ENCODE measurements around the gene YY1. TPM values are rescaled to one million over a fixed set of nuclear protein-coding genes. Genes with fewer than 3 reads are reported as not detected.

The YY1 gene
- total and polyA plus RNA-seq, 2 of the 8 experiments (the other 6 are each of a cell fraction or from before 2014, with no cell fraction given), result 26.4 to 106 TPM

GRCh38 chr14:100304825-100305323 lies 65.9 kb downstream of the YY1 start:
- Histone ChIP-seq H2BK120ac (replicated peaks; ENCODE audit: low read depth, low read length) (no peak overlapping the region), H3K56ac (replicated peaks; ENCODE audit: insufficient read length, low read depth, low read length) (no peak overlapping the region), H3K18ac (ENCODE audit: extremely low read depth, low read length) (peak overlapping the region; percentile 48), H2BK15ac (ENCODE audit: low read length) (no peak overlapping the region), H4K20me1 (replicated peaks in 1 of 2; ENCODE audit: control insufficient read depth in 1 of 2, insufficient read depth in 2 of 2, low read length in 2 of 2) (peaks cover 15 to 16% of the 10 kb centered on the region in 2 experiments), H3K27me3 (replicated peaks in 1 of 4; ENCODE audit: control insufficient read depth in 3 of 4, extremely low read depth in 1 of 4, insufficient read depth in 3 of 4, low read length in 3 of 4) (no peaks in the 10 kb centered on the region; a peak in 1 of 7 replicates), H4K5ac (ENCODE audit: insufficient read length, low read depth, low read length) (peak overlapping the region; percentile 23), H4K8ac (ENCODE audit: extremely low read depth, insufficient read depth, low read length) (no peak overlapping the region; the same call in 1 of the 2 replicates), H4K91ac (replicated peaks; ENCODE audit: insufficient read length, low read length) (no peak overlapping the region), H3K36me3 (ENCODE audit: control insufficient read depth in 2 of 4, insufficient read depth in 4 of 4, low read length in 3 of 4) (no peaks in the 10 kb centered on the region), H3K4me2 (ENCODE audit: insufficient read depth in 1 of 2, low read depth in 2 of 2, low read length in 2 of 2) (peak overlapping the region; percentile 81 to 90), H3K4me1 (replicated peaks in 1 of 4; ENCODE audit: control insufficient read depth in 3 of 4, insufficient read depth in 4 of 4, low read length in 3 of 4) (peaks cover 10 to 27% (median 16%) of the 10 kb centered on the region in 4 experiments), H3K23me2 (ENCODE audit: low read depth, low read length) (peaks cover 18% of the 10 kb centered on the region; the same call in 1 of the 2 replicates), H3K4ac (replicated peaks; ENCODE audit: insufficient read length, low read depth, low read length) (no peak overlapping the region), H3K9me3 (ENCODE audit: insufficient read depth in 2 of 2, low read depth in 1 of 2, low read length in 1 of 2) (no peaks in the 10 kb centered on the region), H3K4me3 (ENCODE audit: extremely low read depth in 1 of 4, insufficient read depth in 2 of 4, low read depth in 3 of 4, low read length in 4 of 4) (peak overlapping the region; percentile 70 to 95 (median 81)), H2BK12ac (ENCODE audit: low read depth, low read length) (0 out of 2 replicates have a peak overlapping the region, but pooled peaks have one; percentile 80), H2BK20ac (ENCODE audit: low read length) (no peak overlapping the region), H3K79me1 (ENCODE audit: low read depth, low read length) (peaks cover 10% of the 10 kb centered on the region), H2AFZ (ENCODE audit: low read length) (no peak overlapping the region), H3K9ac (replicated peaks in 1 of 4; ENCODE audit: extremely low read depth in 1 of 4, low read depth in 3 of 4, low read length in 3 of 4) (peak overlapping the region in 3 of 4 experiments; percentile 58 to 69 (median 61); a peak in 5 of 7 replicates), H2AK5ac (ENCODE audit: low read depth, low read length) (peak overlapping the region; percentile 47; the same call in 1 of the 2 replicates), H3K23ac (ENCODE audit: insufficient read length) (no peak overlapping the region), H3K79me2 (ENCODE audit: control insufficient read depth in 1 of 2, insufficient read depth in 2 of 2, low read length in 2 of 2) (peaks cover 6 to 46% of the 10 kb centered on the region in 2 experiments; a peak in 3 of 4 replicates), H2BK5ac (ENCODE audit: low read depth, low read length) (peak overlapping the region; percentile 77; the same call in 1 of the 2 replicates), H3K27ac (ENCODE audit: low read depth, low read length) (no peak overlapping the region), H3K14ac (ENCODE audit: insufficient read length) (no peak overlapping the region)
- WGBS, 2 experiments (ENCODE audit: extremely low coverage in 1 of 2, insufficient coverage in 1 of 2, insufficient read length in 1 of 2, insufficient replicate concordance in 2 of 2, low coverage in 1 of 2, low lambda C conversion rate in 2 of 2, missing lambda C conversion rate in 1 of 2), result 4% methylated on average over 23 of the region's 23 CpGs; no CpG with 5 or more reads in 1 of the 2 experiments
- DNase-seq (ENCODE audit: low read depth in 1 of 2, low spot score in 2 of 2), result peak in 1 of 2 experiments; percentile 73
- ChIA-PET CTCF (ENCODE audit: partially characterized antibody) (interaction anchor here (0.8 to 1.6 kb wide), 7 partner anchors 10 to 112 kb away, joined by 3 to 7 read pairs (median 3); a partner anchor contains a TSS), POLR2A (ENCODE audit: partially characterized antibody) (interaction anchor here (0.7 to 14.7 kb wide), 11 partner anchors 9 to 83 kb away, joined by 3 to 200 read pairs (median 4); a partner anchor contains a TSS)
- TF ChIP-seq BACH1 (IDR thresholded peaks at IDR 0.05; ENCODE audit: low read length) (no peak), HDAC2 (IDR thresholded peaks at IDR 0.05; ENCODE audit: borderline replicate concordance in 1 of 2, low read depth in 2 of 2, low read length in 2 of 2) (0 out of 4 replicates have a peak, but pooled peaks of 1 of the 2 experiments have one; percentile 13)
- peak; percentile 52 for FAIRE-seq
